ACC112 (cell line): ENCODE measurements around the gene ZNF692.
"Not testable (repeated sequence)": the region's sequence is repeated elsewhere in the genome, so short reads cannot be mapped to it uniquely, and the experiment has no call there.

ENCODE experiments used
- H2AFZ ChIP-seq: fragments of 200-600 bp; sonication (generic); one replicate; pipeline ENCODE4 v1.6.0; 2017; ENCODE audit warnings: antibody characterized with exemption, low read length; ENCODE audit not compliant: unreplicated experiment
- H3K27ac ChIP-seq: fragments of 200-600 bp; sonication (generic); 2 replicates; pipeline ENCODE4 v1.5.1; 2014; ENCODE audit warnings: low read depth, mild to moderate bottlenecking, antibody characterized with exemption, low read length, moderate library complexity
- H3K27me3 ChIP-seq: fragments of 200-600 bp; sonication (generic); 2 replicates; pipeline ENCODE4 v1.6.1; 2014; ENCODE audit warnings: mild to moderate bottlenecking, antibody characterized with exemption, low read length, moderate library complexity, mixed read lengths; ENCODE audit not compliant: insufficient read depth
- H3K36me3 ChIP-seq: fragments of 200-600 bp; sonication (generic); 2 replicates; pipeline ENCODE4 v1.6.1; 2016; ENCODE audit warnings: mild to moderate bottlenecking, antibody characterized with exemption, low read length, moderate library complexity, mixed read lengths; ENCODE audit not compliant: insufficient read depth
- H3K4me1 ChIP-seq: fragments of 200-600 bp; sonication (generic); one replicate; pipeline ENCODE4 v1.6.1; 2016; ENCODE audit warnings: low read length, mixed read lengths; ENCODE audit not compliant: insufficient read depth, unreplicated experiment, control insufficient read depth
- H3K4me3 ChIP-seq: fragments of 200-600 bp; sonication (generic); 2 replicates; pipeline ENCODE4 v1.5.1; 2014; ENCODE audit warnings: mild to moderate bottlenecking, low read depth, low read length
- H3K79me2 ChIP-seq: fragments of 200-600 bp; sonication (generic); one replicate; pipeline ENCODE4 v1.6.0; 2016; ENCODE audit warnings: low read length; ENCODE audit not compliant: control insufficient read depth, unreplicated experiment, insufficient read depth

Gene ZNF692

GRCh38 chr1:248894837-248895236 is 36.0 kb upstream of the ZNF692 start:
- Histone ChIP-seq H2AFZ (no peak overlapping the region), H3K4me3 (no peak overlapping the region), H3K4me1 (no peaks in the 10 kb centered on the region), H3K27me3 (peaks cover 81% of the 10 kb centered on the region), H3K36me3 (no peaks in the 10 kb centered on the region), H3K79me2 (no peaks in the 10 kb centered on the region), H3K27ac (no peak overlapping the region)

GRCh38 chr1:248892590-248892989 is 33.7 kb upstream of the ZNF692 start:
- no peak overlapping the region for H3K4me3 ChIP-seq
- no peak overlapping the region for H2AFZ ChIP-seq
- H3K36me3 ChIP-seq, result no peaks in the 10 kb centered on the region
- H3K27ac ChIP-seq, result no peak overlapping the region
- no peaks in the 10 kb centered on the region for H3K4me1 ChIP-seq
- no peaks in the 10 kb centered on the region for H3K79me2 ChIP-seq
- peaks cover 65% of the 10 kb centered on the region for H3K27me3 ChIP-seq

- no peaks in the 10 kb centered on the region for H3K4me1 ChIP-seq
- no peaks in the 10 kb centered on the region for H3K36me3 ChIP-seq
- H2AFZ ChIP-seq, result no peak overlapping the region
Observed at GRCh38 chr1:248891758-248892157, 32.9 kb upstream of the ZNF692 start.

GRCh38 chr1:248890549-248891498 is 31.9 kb upstream of the ZNF692 start:
- no peak overlapping the region for H3K27ac ChIP-seq
- H3K27me3 ChIP-seq, result peaks cover 51% of the 10 kb centered on the region
- H3K4me1 ChIP-seq, result no peaks in the 10 kb centered on the region
- H3K4me3 ChIP-seq, result no peak overlapping the region
- no peaks in the 10 kb centered on the region for H3K79me2 ChIP-seq
- no peaks in the 10 kb centered on the region for H3K36me3 ChIP-seq
- H2AFZ ChIP-seq, result no peak overlapping the region

More at GRCh38 chr1:248891758-248892157, 32.9 kb upstream of the ZNF692 start:
- H3K27me3 ChIP-seq, result peaks cover 57% of the 10 kb centered on the region
- no peak overlapping the region for H3K27ac ChIP-seq
- no peak overlapping the region for H3K4me3 ChIP-seq
- H3K79me2 ChIP-seq, result no peaks in the 10 kb centered on the region

GRCh38 chr1:248889914-248890243 is 31.0 kb upstream of the ZNF692 start:
- H2AFZ ChIP-seq, H3K36me3 ChIP-seq, H3K4me1 ChIP-seq, H3K79me2 ChIP-seq, H3K4me3 ChIP-seq, H3K27ac ChIP-seq: not testable (repeated sequence)
- H3K27me3 ChIP-seq, result peaks cover 45% of the 10 kb centered on the region

- Histone ChIP-seq H2AFZ (no peak overlapping the region), H3K36me3 (no peaks in the 10 kb centered on the region), H3K27me3 (peaks cover 25% of the 10 kb centered on the region), H3K27ac (no peak overlapping the region), H3K4me1 (no peaks in the 10 kb centered on the region), H3K79me2 (no peaks in the 10 kb centered on the region), H3K4me3 (no peak overlapping the region)
Observed at GRCh38 chr1:248886237-248886895, 27.5 kb upstream of the ZNF692 start.

GRCh38 chr1:248885646-248886045 is 26.8 kb upstream of the ZNF692 start:
- Histone ChIP-seq H2AFZ (no peak overlapping the region), H3K27me3 (peaks cover 26% of the 10 kb centered on the region), H3K79me2 (no peaks in the 10 kb centered on the region), H3K27ac (no peak overlapping the region), H3K4me1 (no peaks in the 10 kb centered on the region), H3K4me3 (no peak overlapping the region), H3K36me3 (no peaks in the 10 kb centered on the region)

GRCh38 chr1:248884632-248885295 is 25.9 kb upstream of the ZNF692 start:
- no peaks in the 10 kb centered on the region for H3K79me2 ChIP-seq
- no peak overlapping the region for H3K4me3 ChIP-seq
- H2AFZ ChIP-seq, result no peak overlapping the region
- H3K36me3 ChIP-seq, result no peaks in the 10 kb centered on the region
- H3K27ac ChIP-seq, result no peak overlapping the region
- peaks cover 29% of the 10 kb centered on the region for H3K27me3 ChIP-seq
- no peaks in the 10 kb centered on the region for H3K4me1 ChIP-seq

GRCh38 chr1:248882427-248882826 is 23.5 kb upstream of the ZNF692 start:
- H3K36me3 ChIP-seq, H3K4me1 ChIP-seq, H3K79me2 ChIP-seq, H3K4me3 ChIP-seq, H3K27ac ChIP-seq, H2AFZ ChIP-seq: not testable (repeated sequence)
- peaks cover 37% of the 10 kb centered on the region for H3K27me3 ChIP-seq

- Histone ChIP-seq H2AFZ (no peak overlapping the region), H3K4me3 (no peak overlapping the region), H3K27ac (no peak overlapping the region), H3K36me3 (no peaks in the 10 kb centered on the region), H3K4me1 (no peaks in the 10 kb centered on the region), H3K79me2 (no peaks in the 10 kb centered on the region), H3K27me3 (peaks cover 45% of the 10 kb centered on the region)
Observed at GRCh38 chr1:248881261-248881660, 22.4 kb upstream of the ZNF692 start.
